Stomach smooth muscle (tissue), 2 donors: ENCODE results near the gene ARHGEF7.

Experiments used
- H3K27ac ChIP-seq: one replicate; pipeline ENCODE4 v1.7.0; 2013; ENCODE audit warnings: mild to moderate bottlenecking, low read length, inconsistent platforms
- H3K27me3 ChIP-seq, 2 donors: one replicate each; pipeline ENCODE4 v1.7.0; 2013; ENCODE audit warnings: low read length in 2 of 2; ENCODE audit not compliant: insufficient read depth in 2 of 2, control insufficient read depth in 1 of 2
- H3K36me3 ChIP-seq, 2 donors: one replicate each; pipeline ENCODE4 v1.7.0; 2013; ENCODE audit warnings: low read length in 2 of 2; ENCODE audit not compliant: control insufficient read depth in 2 of 2, insufficient read depth in 2 of 2
- H3K4me1 ChIP-seq: one replicate; pipeline ENCODE4 v1.7.0; 2013; ENCODE audit warnings: low read length; ENCODE audit not compliant: control insufficient read depth, insufficient read depth
- H3K4me3 ChIP-seq, 2 donors: one replicate each; pipeline ENCODE4 v1.7.0; 2013; ENCODE audit warnings: low read length in 2 of 2
- H3K9ac ChIP-seq, 2 donors: one replicate each; pipeline ENCODE4 v1.7.0; 2013; ENCODE audit warnings: low read length in 2 of 2, mild to moderate bottlenecking in 1 of 2
- H3K9me3 ChIP-seq, 2 donors: one replicate each; pipeline ENCODE4 v1.7.0; 2013; ENCODE audit warnings: low read length in 2 of 2; ENCODE audit not compliant: control insufficient read depth in 2 of 2
- donor health status: healthy.
- donor health status: Pancreatic carcinoma.

The ARHGEF7 gene

DNA sequence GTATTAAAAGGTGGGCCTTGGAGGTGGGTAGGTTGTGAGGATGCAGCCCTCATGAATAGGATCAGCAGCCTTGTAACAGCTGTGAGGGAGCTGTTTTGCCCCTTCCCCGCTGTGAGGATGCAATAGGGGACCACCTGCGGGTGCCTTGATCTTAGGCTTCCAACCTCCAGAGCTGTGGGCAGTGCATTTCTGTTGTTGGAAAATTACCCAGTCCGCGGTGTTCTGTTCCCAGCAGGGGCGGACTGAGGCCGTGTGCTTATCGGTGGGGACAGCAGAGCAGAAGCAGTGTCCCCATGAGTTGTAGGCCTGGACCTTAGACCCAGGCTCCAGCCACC lies 150.6 kb downstream of the ARHGEF7 start:
- H3K27ac ChIP-seq = no peak overlapping the region
- H3K4me1 ChIP-seq = peaks cover 3% of the 10 kb centered on the region
- H3K4me3 ChIP-seq = no peak overlapping the region
- peaks cover 11 to 28% of the 10 kb centered on the region in 2 donors for H3K36me3 ChIP-seq
- H3K27me3 ChIP-seq = no peaks in the 10 kb centered on the region
- H3K9ac ChIP-seq = no peak overlapping the region
- no peaks in the 10 kb centered on the region for H3K9me3 ChIP-seq

DNA sequence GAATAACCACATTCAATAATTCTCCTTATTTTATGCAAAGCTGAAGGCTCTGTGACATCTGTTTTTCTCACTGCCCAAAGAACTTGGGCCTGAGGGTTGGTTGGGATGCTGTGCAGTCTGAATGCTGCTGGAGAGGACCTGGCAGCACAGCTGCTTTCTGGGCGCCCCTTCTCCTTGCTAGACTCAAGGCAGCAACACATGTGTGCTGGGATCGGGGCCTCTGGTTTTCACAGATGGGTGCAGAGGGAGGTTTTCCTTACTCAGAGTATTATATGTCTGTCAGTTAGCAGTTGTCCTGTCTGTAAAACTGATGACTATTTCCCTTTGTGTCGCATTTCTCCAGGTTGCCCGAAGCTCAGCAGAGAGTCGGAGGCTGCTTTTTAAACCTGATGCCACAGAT lies 152.1 kb downstream of the ARHGEF7 start:
- no peak overlapping the region for H3K4me3 ChIP-seq
- H3K27me3 ChIP-seq = no peaks in the 10 kb centered on the region
- H3K27ac ChIP-seq = no peak overlapping the region
- H3K9me3 ChIP-seq = no peaks in the 10 kb centered on the region
- H3K9ac ChIP-seq = no peak overlapping the region
- peaks cover 15 to 30% of the 10 kb centered on the region in 2 donors for H3K36me3 ChIP-seq
- peaks cover 12% of the 10 kb centered on the region for H3K4me1 ChIP-seq

DNA sequence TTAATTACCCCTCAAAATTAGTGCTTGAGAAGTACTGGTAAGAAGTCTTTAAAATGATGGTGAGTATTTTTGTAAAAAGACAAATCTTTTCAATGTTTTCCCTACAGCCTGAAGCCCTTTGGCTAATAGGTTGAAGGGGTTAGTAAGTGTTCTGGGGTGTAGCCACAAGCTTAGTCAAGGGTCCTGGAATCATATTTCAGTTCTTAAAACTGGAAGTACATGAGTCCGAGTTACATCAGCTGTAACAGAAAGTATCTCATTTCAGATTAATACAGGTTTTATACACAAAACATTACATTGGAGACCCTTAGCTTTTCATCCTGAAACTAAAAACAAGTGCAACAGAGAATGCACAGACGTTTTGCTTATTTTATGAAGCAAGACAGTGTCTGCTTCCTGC lies 152.7 kb downstream of the ARHGEF7 start:
- peaks cover 18% of the 10 kb centered on the region for H3K4me1 ChIP-seq
- no peaks in the 10 kb centered on the region for H3K9me3 ChIP-seq
- H3K27me3 ChIP-seq = no peaks in the 10 kb centered on the region
- H3K9ac ChIP-seq = no peak overlapping the region
- H3K4me3 ChIP-seq = no peak overlapping the region
- H3K36me3 ChIP-seq = peaks cover 15 to 26% of the 10 kb centered on the region in 2 donors
- no peak overlapping the region for H3K27ac ChIP-seq

DNA sequence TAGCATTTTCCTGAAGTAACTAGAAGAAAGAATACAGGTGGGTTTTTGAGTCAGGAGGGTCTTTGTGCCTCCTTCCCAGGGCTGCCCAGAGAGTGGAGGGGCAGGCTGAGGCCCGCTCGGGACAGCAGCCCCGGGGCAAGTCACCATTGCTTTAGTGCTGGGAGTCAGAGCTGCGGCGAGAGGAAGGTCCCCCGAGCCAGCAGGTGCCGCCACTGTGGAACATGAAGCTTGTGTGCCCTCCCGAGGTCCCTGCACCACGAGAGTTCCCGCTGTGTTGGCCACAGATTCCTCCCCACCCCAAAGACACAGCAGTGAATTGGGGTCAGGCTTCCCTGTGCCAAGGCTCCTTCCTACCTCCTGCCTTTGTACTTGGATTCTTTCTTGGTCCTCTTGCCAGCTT lies 154.4 kb downstream of the ARHGEF7 start:
- H3K27me3 ChIP-seq = no peaks in the 10 kb centered on the region
- H3K4me3 ChIP-seq = no peak overlapping the region
- no peak overlapping the region for H3K9ac ChIP-seq
- peaks cover 15 to 33% of the 10 kb centered on the region in 2 donors for H3K36me3 ChIP-seq
- peaks cover 18% of the 10 kb centered on the region for H3K4me1 ChIP-seq
- no peak overlapping the region for H3K27ac ChIP-seq
- no peaks in the 10 kb centered on the region for H3K9me3 ChIP-seq

DNA sequence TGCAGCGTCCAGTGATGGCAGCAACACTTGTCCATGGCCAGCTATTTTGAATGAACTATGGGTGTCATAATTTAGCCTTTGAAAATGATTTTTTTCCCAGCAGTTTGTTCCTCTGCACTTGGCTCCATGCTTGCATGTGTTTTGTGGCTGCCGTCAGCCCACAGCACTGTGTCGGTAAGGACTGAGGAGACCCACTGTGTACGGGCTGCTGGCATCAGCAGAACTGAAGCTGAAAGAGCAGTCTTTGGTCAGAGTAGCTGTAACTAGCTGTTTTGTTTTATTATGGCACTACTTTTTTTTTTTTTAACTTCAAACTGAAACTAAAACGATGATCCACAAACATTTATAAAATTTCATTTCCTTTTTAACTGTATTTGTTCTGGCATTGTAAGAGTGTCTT lies 155.0 kb downstream of the ARHGEF7 start:
- Histone ChIP-seq H3K4me3 (no peak overlapping the region), H3K36me3 (peaks cover 15 to 34% of the 10 kb centered on the region in 2 donors), H3K9me3 (no peaks in the 10 kb centered on the region), H3K27me3 (no peaks in the 10 kb centered on the region), H3K9ac (no peak overlapping the region), H3K27ac (no peak overlapping the region), H3K4me1 (peaks cover 18% of the 10 kb centered on the region)

DNA sequence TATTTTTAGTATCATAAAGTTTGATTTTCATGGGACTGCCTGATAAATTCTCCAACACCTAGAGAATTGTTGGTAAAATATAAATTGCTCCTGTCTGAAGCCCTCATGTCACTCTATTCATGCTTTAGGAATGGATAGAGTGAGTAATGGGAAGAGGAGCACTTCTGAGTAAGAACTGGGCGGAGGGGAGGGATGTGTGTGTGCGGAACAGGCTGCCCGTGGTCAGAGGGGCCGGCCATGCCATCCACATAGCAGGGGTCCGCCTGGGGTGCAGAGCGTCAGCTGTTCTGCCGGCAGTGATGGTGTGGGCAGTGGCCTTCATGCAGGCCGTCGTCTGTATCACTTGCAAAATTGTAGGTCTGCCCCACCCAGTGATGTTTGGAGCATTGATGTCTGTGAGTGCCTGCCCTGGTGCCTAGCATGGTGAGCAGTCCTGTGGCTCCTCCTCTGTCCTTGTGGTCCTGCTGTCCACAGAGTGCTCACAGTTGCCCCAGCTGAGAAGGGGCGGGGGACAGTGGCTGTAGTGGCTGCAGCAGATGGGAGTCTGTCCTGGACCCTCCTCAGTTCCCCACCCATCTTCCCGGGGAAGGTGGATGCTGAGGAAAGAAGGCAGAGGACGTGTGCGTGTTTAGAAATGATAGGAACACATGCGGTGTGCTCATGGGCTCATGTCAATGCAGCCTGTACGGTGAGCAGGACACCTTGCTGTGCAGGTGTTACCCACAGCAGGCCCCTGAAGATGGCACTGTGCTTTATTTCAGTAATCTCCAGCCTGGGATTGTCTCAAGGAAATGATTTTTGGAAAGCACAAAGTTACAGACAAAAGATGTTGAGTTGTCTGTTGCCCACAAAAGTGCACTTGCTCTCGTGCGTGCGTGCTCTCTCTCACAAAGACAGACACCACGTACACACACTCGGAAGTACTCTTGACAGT lies 155.9 kb downstream of the ARHGEF7 start:
- H3K36me3 ChIP-seq = peaks cover 23 to 38% of the 10 kb centered on the region in 2 donors
- no peak overlapping the region for H3K4me3 ChIP-seq
- no peaks in the 10 kb centered on the region for H3K27me3 ChIP-seq
- peaks cover 18% of the 10 kb centered on the region for H3K4me1 ChIP-seq
- H3K27ac ChIP-seq = no peak overlapping the region
- H3K9me3 ChIP-seq = no peaks in the 10 kb centered on the region
- H3K9ac ChIP-seq = no peak overlapping the region

DNA sequence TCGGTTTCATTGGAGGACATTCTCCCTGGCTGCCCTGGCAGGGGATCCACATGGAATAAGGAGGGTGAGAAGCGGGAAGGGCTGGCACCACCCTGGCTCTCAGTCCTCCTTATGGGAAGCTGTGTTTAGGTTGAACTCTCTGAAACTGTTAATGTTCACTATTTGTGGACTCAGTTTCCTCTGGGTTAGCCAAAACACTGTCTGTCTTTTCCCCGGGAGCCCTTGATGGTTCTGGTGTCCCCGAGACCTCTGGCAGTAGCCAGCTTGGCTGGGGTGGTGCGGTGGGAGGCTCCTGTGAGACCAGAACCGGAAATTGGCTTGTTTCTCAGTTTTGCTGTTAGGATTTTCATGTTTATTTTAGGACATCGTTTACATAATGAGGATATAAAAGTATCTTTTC lies 157.0 kb downstream of the ARHGEF7 start:
- H3K9ac ChIP-seq = no peak overlapping the region
- H3K9me3 ChIP-seq = no peaks in the 10 kb centered on the region
- H3K4me1 ChIP-seq = peaks cover 18% of the 10 kb centered on the region
- H3K4me3 ChIP-seq = no peak overlapping the region
- H3K27me3 ChIP-seq = no peaks in the 10 kb centered on the region
- peaks cover 27 to 40% of the 10 kb centered on the region in 2 donors for H3K36me3 ChIP-seq
- no peak overlapping the region for H3K27ac ChIP-seq

DNA sequence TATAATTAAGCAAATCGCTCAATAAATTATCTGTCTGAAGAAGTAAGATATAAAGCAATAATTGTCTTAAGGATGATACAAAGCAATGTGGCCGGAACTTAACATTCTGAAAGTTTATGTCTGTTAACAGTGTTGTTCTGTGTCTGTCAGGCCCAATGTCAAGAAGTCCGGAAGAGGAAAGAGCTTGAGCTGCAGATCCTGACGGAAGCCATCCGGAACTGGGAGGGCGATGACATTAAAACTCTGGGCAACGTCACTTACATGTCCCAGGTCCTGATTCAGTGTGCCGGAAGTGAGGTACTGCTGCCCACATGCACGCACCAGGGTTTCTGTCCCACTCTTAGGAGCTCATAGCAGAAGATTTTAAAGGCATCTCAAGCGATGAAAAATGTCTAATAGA lies 160.3 kb downstream of the ARHGEF7 start:
- no peak overlapping the region for H3K9ac ChIP-seq
- no peaks in the 10 kb centered on the region for H3K27me3 ChIP-seq
- peaks cover 17% of the 10 kb centered on the region for H3K4me1 ChIP-seq
- H3K4me3 ChIP-seq = no peak overlapping the region
- H3K36me3 ChIP-seq = peaks cover 25 to 47% of the 10 kb centered on the region in 2 donors
- H3K27ac ChIP-seq = no peak overlapping the region
- H3K9me3 ChIP-seq = no peaks in the 10 kb centered on the region

DNA sequence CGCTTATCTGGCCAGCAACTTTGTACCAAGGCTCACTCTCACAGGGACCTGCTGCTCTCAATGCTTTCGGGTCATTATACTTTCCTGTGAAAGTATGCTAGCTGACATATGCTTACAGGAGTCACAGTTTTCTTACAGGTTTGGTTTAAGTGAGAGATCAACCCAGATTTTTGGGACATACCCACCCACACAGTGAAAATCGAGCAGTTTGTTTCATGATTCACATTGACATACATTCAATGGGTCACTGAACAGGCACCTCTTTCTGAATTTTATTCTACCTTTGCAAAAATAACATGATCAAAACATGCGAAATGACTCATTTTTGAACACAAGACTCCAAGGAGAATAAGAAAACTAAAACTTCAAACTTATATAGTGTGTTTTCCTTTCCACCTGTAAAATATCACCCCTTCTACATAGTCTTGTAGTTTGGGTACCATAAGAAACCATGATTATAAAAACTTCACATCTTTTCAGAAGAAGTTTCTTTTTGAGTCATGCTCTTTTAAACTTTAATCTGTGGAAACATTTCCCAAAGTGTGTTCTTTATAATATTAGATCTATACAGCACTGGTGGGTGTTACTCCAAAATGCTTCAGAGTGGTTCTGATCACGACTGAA lies 161.0 kb downstream of the ARHGEF7 start:
- Histone ChIP-seq H3K4me3 (no peak overlapping the region), H3K27ac (no peak overlapping the region), H3K9me3 (no peaks in the 10 kb centered on the region), H3K9ac (no peak overlapping the region), H3K4me1 (peaks cover 16% of the 10 kb centered on the region), H3K36me3 (peaks cover 25 to 48% of the 10 kb centered on the region in 2 donors), H3K27me3 (no peaks in the 10 kb centered on the region)

DNA sequence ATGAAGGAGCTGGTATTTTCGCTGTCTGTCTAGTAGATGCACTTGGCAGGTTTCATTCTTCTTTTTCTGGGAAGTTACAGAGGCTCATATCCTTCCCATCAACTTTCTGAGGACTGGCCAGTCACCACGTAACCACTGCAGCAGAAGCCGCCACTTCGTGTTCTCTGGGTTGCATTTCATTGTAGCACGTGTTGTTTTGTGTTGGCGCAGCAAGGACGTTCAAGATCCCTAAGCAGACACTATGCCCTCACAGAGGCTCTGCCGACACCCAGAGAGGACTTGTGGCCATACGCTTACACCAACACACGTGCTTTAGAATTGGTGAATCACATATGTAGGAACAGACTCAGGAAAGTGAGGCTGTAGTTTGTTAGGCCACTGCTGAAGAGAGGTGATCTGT lies 163.1 kb downstream of the ARHGEF7 start:
- H3K36me3 ChIP-seq = peaks cover 23 to 45% of the 10 kb centered on the region in 2 donors

More for the DNA sequence above, 163.1 kb downstream of the ARHGEF7 start:
- no peak overlapping the region for H3K4me3 ChIP-seq
- no peaks in the 10 kb centered on the region for H3K9me3 ChIP-seq
- H3K4me1 ChIP-seq = peaks cover 23% of the 10 kb centered on the region
- no peak overlapping the region for H3K27ac ChIP-seq
- H3K27me3 ChIP-seq = no peaks in the 10 kb centered on the region
- H3K9ac ChIP-seq = no peak overlapping the region
